PC-3 (cell line): ENCODE results near the gene KDM3A.

Source experiments
- CTCF ChIP-seq: fragments of 300-600 bp; sonication (generic); conservative IDR thresholded peaks from 2 replicates; pipeline ENCODE4 v1.5.1; 2017; ENCODE audit warnings: antibody characterized with exemption, low read depth, mild to moderate bottlenecking, low read length
- EZH2phosphoT487 ChIP-seq: fragments of 300-600 bp; sonication (generic); IDR thresholded peaks from 2 replicates; pipeline ENCODE4 v1.6.1; 2018; ENCODE audit warnings: mild to moderate bottlenecking, antibody characterized with exemption, low read length, borderline replicate concordance

GRCh38 chr2:86521922-86522321 lies 80.8 kb downstream of the KDM3A start:
- no peak for TF ChIP-seq CTCF
- TF ChIP-seq EZH2phosphoT487, result no peak
